Mesenchymal stem cell (in vitro differentiated cells and primary cell): ENCODE results near the gene LCE4A.

ENCODE experiments used
- DNase-seq: peaks from one replicate; pipeline ENCODE4 v3.0.0-alpha.2; 2013
- H2AFZ ChIP-seq: one replicate; pipeline ENCODE4 v1.6.1; 2013; ENCODE audit warnings: low read depth, mild to moderate bottlenecking, control low read depth, inconsistent platforms, low read length, moderate library complexity
- H2AK5ac ChIP-seq: 2 replicates; pipeline ENCODE4 v1.6.1; 2013; ENCODE audit warnings: low read length, moderate library complexity, mild to moderate bottlenecking, inconsistent platforms; ENCODE audit not compliant: severe bottlenecking
- H2BK120ac ChIP-seq: one replicate; pipeline ENCODE4 v1.6.1; 2013; ENCODE audit warnings: low read depth, mild to moderate bottlenecking, inconsistent platforms, low read length, moderate library complexity
- H2BK12ac ChIP-seq, 2 experiments: one replicate each; pipeline ENCODE4 v1.6.1; 2013; ENCODE audit warnings: inconsistent platforms in 2 of 2, low read length in 2 of 2, mild to moderate bottlenecking in 2 of 2, moderate library complexity in 2 of 2, control low read depth in 1 of 2
- H2BK15ac ChIP-seq: one replicate; pipeline ENCODE4 v1.6.1; 2013; ENCODE audit warnings: mild to moderate bottlenecking, low read depth, inconsistent platforms; ENCODE audit not compliant: poor library complexity, severe bottlenecking
- H2BK5ac ChIP-seq: 2 replicates; pipeline ENCODE4 v1.6.1; 2013; ENCODE audit warnings: low read depth, mild to moderate bottlenecking, low read length, control low read depth, inconsistent platforms; ENCODE audit not compliant: poor library complexity, severe bottlenecking
- H3K14ac ChIP-seq, 2 experiments: one replicate each; pipeline ENCODE4 v1.6.1; 2013; ENCODE audit warnings: inconsistent platforms in 2 of 2, low read length in 2 of 2, control low read depth in 1 of 2, mild to moderate bottlenecking in 1 of 2, moderate library complexity in 1 of 2
- H3K18ac ChIP-seq, 2 experiments: one replicate each; pipeline ENCODE4 v1.6.1; 2013; ENCODE audit warnings: inconsistent platforms in 2 of 2, low read length in 2 of 2, control low read depth in 1 of 2, low read depth in 1 of 2, mild to moderate bottlenecking in 1 of 2
- H3K23ac ChIP-seq, 2 experiments: one replicate each; pipeline ENCODE4 v1.6.1; 2013; ENCODE audit warnings: inconsistent platforms in 2 of 2, low read length in 2 of 2, mild to moderate bottlenecking in 2 of 2, moderate library complexity in 2 of 2, control low read depth in 1 of 2
- H3K27ac ChIP-seq: 2 replicates; pipeline ENCODE4 v1.5.1; 2013; ENCODE audit warnings: mild to moderate bottlenecking, moderate library complexity, low read length, control low read depth, inconsistent platforms; ENCODE audit not compliant: poor library complexity, severe bottlenecking
- H3K27me3 ChIP-seq, 2 experiments: 2 replicates each; pipeline versions ENCODE4 v1.6.1 to v1.7.0; 2013; ENCODE audit warnings: low read length in 2 of 2, mild to moderate bottlenecking in 2 of 2, moderate library complexity in 2 of 2, control low read depth in 1 of 2, inconsistent platforms in 1 of 2; ENCODE audit not compliant: control insufficient read depth in 1 of 2, insufficient read depth in 1 of 2
- H3K36me3 ChIP-seq, 2 experiments: 2 replicates each; pipeline versions ENCODE4 v1.6.1 to v1.7.0; 2013; ENCODE audit warnings: low read length in 2 of 2, control low read depth in 1 of 2, inconsistent platforms in 1 of 2, low read depth in 1 of 2, mild to moderate bottlenecking in 1 of 2; ENCODE audit not compliant: insufficient read depth in 2 of 2, control insufficient read depth in 1 of 2
- H3K4ac ChIP-seq, 2 experiments: one replicate each; pipeline ENCODE4 v1.6.1; 2013; ENCODE audit warnings: inconsistent platforms in 2 of 2, low read length in 2 of 2, mild to moderate bottlenecking in 2 of 2, moderate library complexity in 2 of 2, control low read depth in 1 of 2, low read depth in 1 of 2
- H3K4me1 ChIP-seq: 2 replicates; pipeline ENCODE4 v1.6.1; 2013; ENCODE audit warnings: low read depth, low read length, control low read depth; ENCODE audit not compliant: control insufficient read depth, insufficient read depth
- H3K4me2 ChIP-seq: 2 replicates; pipeline ENCODE4 v1.6.1; 2013; ENCODE audit warnings: low read length, mild to moderate bottlenecking, inconsistent platforms; ENCODE audit not compliant: poor library complexity, severe bottlenecking
- H3K4me3 ChIP-seq, 2 experiments: 2 replicates each; pipeline versions ENCODE4 v1.5.1 to v1.7.0; 2013; ENCODE audit warnings: low read length in 2 of 2, mild to moderate bottlenecking in 2 of 2, control low read depth in 1 of 2, low read depth in 1 of 2; ENCODE audit not compliant: insufficient read depth in 1 of 2
- H3K79me1 ChIP-seq: replicated peaks from 2 replicates; pipeline ENCODE4 v1.6.1; 2013; ENCODE audit warnings: mild to moderate bottlenecking, control low read depth, low read length, inconsistent platforms; ENCODE audit not compliant: poor library complexity, severe bottlenecking
- H3K9ac ChIP-seq: 2 replicates; pipeline ENCODE4 v1.7.0; 2013; ENCODE audit warnings: mild to moderate bottlenecking, low read length, moderate library complexity
- H3K9me3 ChIP-seq: 2 replicates; pipeline ENCODE4 v1.7.0; 2013; ENCODE audit warnings: mild to moderate bottlenecking, low read length; ENCODE audit not compliant: control insufficient read depth
- H4K8ac ChIP-seq: one replicate; pipeline ENCODE4 v1.6.1; 2013; ENCODE audit warnings: inconsistent platforms, mild to moderate bottlenecking, low read length, moderate library complexity
- H4K91ac ChIP-seq: one replicate; pipeline ENCODE4 v1.6.1; 2013; ENCODE audit warnings: mild to moderate bottlenecking, low read length, inconsistent platforms
- WGBS: methylation state at CpG from one replicate; pipeline ENCODE4 v1.1.7; 2013; ENCODE audit warnings: mixed read lengths; 5-methylcytosine and 5-hydroxymethylcytosine counted together

Gene LCE4A

DNA sequence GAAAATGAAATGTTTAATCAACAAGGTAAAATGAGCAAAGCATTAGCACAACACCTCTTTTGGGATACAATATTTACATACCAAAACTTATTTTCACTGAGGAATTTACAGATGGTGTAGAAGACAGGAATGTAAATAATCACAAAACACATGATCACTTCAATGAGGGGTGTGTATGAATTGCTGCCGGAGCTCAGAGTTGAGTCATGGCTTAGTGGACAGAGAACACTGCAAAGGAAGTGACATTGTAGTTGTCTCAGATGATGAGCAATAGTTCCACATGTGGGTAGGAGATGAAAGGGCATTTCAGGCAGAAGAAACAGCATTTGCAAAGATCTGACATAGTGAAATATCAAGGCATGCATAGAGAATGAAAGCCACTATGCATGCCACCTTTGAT is 44.3 kb downstream of the LCE4A start:
- Histone ChIP-seq H2BK5ac (no peak overlapping the region), H2AK5ac (no peak overlapping the region), H3K18ac (no peak overlapping the region), H3K14ac (no peak overlapping the region), H3K4me2 (no peak overlapping the region), H3K36me3 (no peaks in the 10 kb centered on the region), H3K9ac (no peak overlapping the region), H4K8ac (no peak overlapping the region), H3K4ac (no peak overlapping the region), H3K4me3 (no peak overlapping the region), H2BK12ac (no peak overlapping the region), H3K27ac (no peak overlapping the region), H4K91ac (no peak overlapping the region), H2BK120ac (no peak overlapping the region), H3K9me3 (no peaks in the 10 kb centered on the region), H3K4me1 (no peaks in the 10 kb centered on the region), H3K79me1 (no peaks in the 10 kb centered on the region), H2AFZ (no peak overlapping the region), H3K23ac (no peak overlapping the region), H2BK15ac (no peak overlapping the region), H3K27me3 (no peaks in the 10 kb centered on the region)
- 58% methylated on average over 1 of the region's 1 CpG for WGBS
- no peak for DNase-seq

DNA sequence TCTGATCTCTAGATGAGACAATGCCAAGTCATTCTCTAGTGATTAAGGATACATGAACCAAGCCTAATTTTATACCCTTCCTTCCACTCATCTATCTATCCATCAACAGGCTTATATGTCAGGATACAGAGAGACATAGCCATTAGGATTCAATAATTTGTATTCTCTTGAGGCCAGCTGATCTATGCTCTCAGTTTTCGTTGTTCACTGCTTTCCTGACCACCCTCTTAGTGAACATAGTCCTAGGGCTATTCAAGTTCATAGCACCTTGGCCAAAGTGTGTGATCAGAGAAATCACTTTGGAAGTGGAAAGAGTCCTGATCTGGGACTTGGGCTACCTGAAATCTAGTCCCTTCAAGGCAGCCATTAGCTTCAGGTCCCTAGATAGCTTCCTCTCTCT is 45.6 kb downstream of the LCE4A start:
- no peaks in the 10 kb centered on the region for H3K79me1 ChIP-seq

DNA sequence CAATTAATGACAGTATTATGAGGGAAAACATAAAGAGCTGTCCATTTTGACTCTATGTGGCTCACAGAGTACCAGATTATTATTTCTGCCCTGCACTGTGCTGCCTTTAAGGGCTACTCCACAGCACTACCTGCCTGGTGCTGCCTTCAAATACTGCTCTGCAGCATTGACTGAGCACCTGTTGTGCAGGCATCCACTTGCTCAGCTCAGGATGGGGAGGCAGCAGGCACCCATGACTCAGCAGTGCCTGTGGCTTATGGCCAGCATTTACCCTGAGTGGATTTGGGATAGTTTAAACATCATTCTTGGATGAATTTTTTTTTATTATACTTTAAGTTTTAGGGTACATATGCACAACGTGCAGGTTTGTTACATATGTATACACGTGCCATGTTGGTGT is 48.9 kb downstream of the LCE4A start:
- Histone ChIP-seq H3K9ac (no peak overlapping the region), H3K4me2 (no peak overlapping the region), H3K27me3 (no peaks in the 10 kb centered on the region), H3K36me3 (no peaks in the 10 kb centered on the region), H3K4me3 (no peak overlapping the region), H2AK5ac (no peak overlapping the region), H3K79me1 (no peaks in the 10 kb centered on the region), H3K9me3 (no peaks in the 10 kb centered on the region), H3K4me1 (no peaks in the 10 kb centered on the region), H3K14ac (no peak overlapping the region), H2BK120ac (no peak overlapping the region), H4K8ac (no peak overlapping the region), H3K4ac (no peak overlapping the region), H3K27ac (no peak overlapping the region), H2BK12ac (no peak overlapping the region), H4K91ac (no peak overlapping the region), H3K23ac (no peak overlapping the region), H2BK5ac (no peak overlapping the region), H2BK15ac (no peak overlapping the region), H3K18ac (no peak overlapping the region), H2AFZ (no peak overlapping the region)
- WGBS = 33% methylated on average over 1 of the region's 2 CpGs
- no peak for DNase-seq

More for the DNA sequence above, 45.6 kb downstream of the LCE4A start:
- H3K23ac ChIP-seq = no peak overlapping the region
- DNase-seq = no peak
- no peaks in the 10 kb centered on the region for H3K27me3 ChIP-seq
- H4K91ac ChIP-seq = no peak overlapping the region
- no peak overlapping the region for H3K14ac ChIP-seq
- H3K9ac ChIP-seq = no peak overlapping the region
- no peak overlapping the region for H2BK12ac ChIP-seq
- no peak overlapping the region for H3K4me3 ChIP-seq
- no peak overlapping the region for H2BK120ac ChIP-seq
- H3K4ac ChIP-seq = no peak overlapping the region
- H3K4me1 ChIP-seq = no peaks in the 10 kb centered on the region
- H3K36me3 ChIP-seq = no peaks in the 10 kb centered on the region
- no peak overlapping the region for H2AK5ac ChIP-seq
- 0% methylated on average over 1 of the region's 1 CpG for WGBS
- H3K18ac ChIP-seq = no peak overlapping the region
- no peak overlapping the region for H2BK5ac ChIP-seq
- no peak overlapping the region for H2AFZ ChIP-seq
- H3K4me2 ChIP-seq = no peak overlapping the region
- no peak overlapping the region for H2BK15ac ChIP-seq
- no peak overlapping the region for H3K27ac ChIP-seq
- no peak overlapping the region for H4K8ac ChIP-seq
- H3K9me3 ChIP-seq = no peaks in the 10 kb centered on the region

DNA sequence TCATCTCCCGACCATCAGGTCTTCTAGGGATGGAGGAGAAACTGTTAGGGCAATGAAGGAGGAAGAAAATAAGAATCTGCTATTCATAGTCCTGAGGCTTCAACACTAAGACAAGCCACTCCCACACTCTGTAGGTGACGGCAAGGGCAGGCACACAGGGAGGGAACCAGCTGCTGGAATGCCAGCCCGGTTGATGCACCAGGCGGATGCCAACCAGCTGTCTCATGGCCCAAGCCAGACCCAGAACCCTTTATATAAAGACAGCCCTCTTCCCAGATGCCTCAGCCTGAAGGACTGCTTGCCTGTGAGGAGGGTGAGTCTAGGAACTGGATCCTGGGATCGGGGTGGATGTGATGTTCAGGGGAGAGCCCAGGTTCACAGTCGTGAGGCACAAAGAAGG is 49.8 kb downstream of the LCE4A start, which contains the start of gene KPRP:
KPRP (plus strand) TSS at position 279 of the 400 bp plus-strand sequence. CDS start 1,564 bp downstream, outside the sequence.
- Histone ChIP-seq H3K4me1 (no peaks in the 10 kb centered on the region), H3K9me3 (no peaks in the 10 kb centered on the region), H3K4ac (no peak within 1 kb of the TSS), H3K79me1 (no peaks in the 10 kb centered on the region), H3K14ac (no peak within 1 kb of the TSS), H2AK5ac (no peak within 1 kb of the TSS), H2BK12ac (no peak within 1 kb of the TSS), H3K27me3 (no peaks in the 10 kb centered on the region), H2BK5ac (no peak within 1 kb of the TSS), H3K36me3 (no peaks in the 10 kb centered on the region), H3K23ac (no peak within 1 kb of the TSS), H3K27ac (no peak within 1 kb of the TSS), H3K9ac (no peak within 1 kb of the TSS), H4K91ac (no peak within 1 kb of the TSS), H2BK15ac (no peak within 1 kb of the TSS), H2BK120ac (no peak within 1 kb of the TSS), H3K4me2 (no peak within 1 kb of the TSS), H3K4me3 (no peak within 1 kb of the TSS), H2AFZ (no peak within 1 kb of the TSS), H4K8ac (no peak within 1 kb of the TSS), H3K18ac (no peak within 1 kb of the TSS)
- WGBS = 82% methylated on average over 3 of the region's 6 CpGs
- DNase-seq = no peak
